Esophagus squamous epithelium (tissue), 5 donors: ENCODE data around the gene ARL6. TPM values are rescaled to one million over a fixed set of nuclear protein-coding genes. Genes with fewer than 3 reads are reported as not detected.

ENCODE experiments used
- DNase-seq: peaks from one replicate; lab custom pipeline; 2025; lab: John Stamatoyannopoulos, UW
- H3K27ac ChIP-seq, 4 donors: fragments of 200-600 bp; sonication (generic); one replicate each; pipeline ENCODE4 v1.5.1; 2016 to 2019; ENCODE audit warnings: mild to moderate bottlenecking in 1 of 4
- H3K27me3 ChIP-seq, 4 donors: fragments of 200-600 bp; sonication (generic); 1 replicate in 3 of 4; 2 replicates in 1 of 4; pipeline versions ENCODE4 v1.5.1 to v1.6.0; 2017 to 2021; ENCODE audit warnings: antibody characterized with exemption in 1 of 4
- H3K36me3 ChIP-seq, 3 donors: fragments of 200-600 bp; sonication (generic); one replicate each; pipeline ENCODE4 v1.5.1; 2016 to 2019
- H3K4me1 ChIP-seq, 3 donors: fragments of 200-600 bp; sonication (generic); one replicate each; pipeline ENCODE4 v1.5.1; 2017 to 2019
- H3K4me3 ChIP-seq, 4 donors: fragments of 200-600 bp; sonication (generic); 1 replicate in 3 of 4; 2 replicates in 1 of 4; pipeline ENCODE4 v1.5.1; 2016 to 2019; ENCODE audit warnings: mild to moderate bottlenecking in 2 of 4, moderate library complexity in 1 of 4
- H3K9me3 ChIP-seq, 3 donors: fragments of 200-600 bp; sonication (generic); one replicate each; pipeline ENCODE4 v1.5.1; 2016 to 2019
- CTCF ChIP-seq, 6 experiments: fragments of 450-650 bp in 4 of 6; fragments of 200-600 bp in 2 of 6; sonication (generic) in 2 of 6; IDR thresholded peaks; one replicate each; pipeline ENCODE4 v1.5.1; 2016 to 2019; ENCODE audit warnings: antibody characterized with exemption in 6 of 6, mild to moderate bottlenecking in 4 of 6, moderate library complexity in 4 of 6
- POLR2A ChIP-seq, 4 donors: fragments of 450-650 bp; IDR thresholded peaks; one replicate each; pipeline ENCODE4 v1.6.1; 2017; ENCODE audit warnings: antibody characterized with exemption in 4 of 4, mild to moderate bottlenecking in 4 of 4, moderate library complexity in 3 of 4
- WGBS, 2 donors: methylation state at CpG; one replicate each; pipeline ENCODE4 v1.1.5; 2018; 5-methylcytosine and 5-hydroxymethylcytosine counted together
- intact Hi-C: fragments of 100-400 bp; cut with DNase I; formaldehyde crosslinking; loops from one replicate; pipeline ENCODE4 v1.15.0; 2022
- total RNA-seq, 4 donors: library from RNA; depleted of rRNA; stranded (reverse); fragments of >200 nt; gene quantifications; one replicate each; pipeline ENCODE4 v1.1.0, GENCODE V29; 2016
- donor health status: DM: yes; HTN: yes; CAD: no.

ARL6 gene
- total RNA-seq, 4 donors from 2014 or later = 3.6 to 5.9 (median 4.1) TPM

GRCh38 chr3:97823046-97824004 lies 58.8 kb downstream of the ARL6 start:
- intact Hi-C loops = no loop called here
- DNase-seq = no peak
- Histone ChIP-seq H3K36me3 (no peaks in the 10 kb centered on the region), H3K27me3 (no peaks in the 10 kb centered on the region), H3K27ac (peak overlapping the region; percentile 89 to 96 (median 94)), H3K4me1 (peaks cover 7 to 59% (median 14%) of the 10 kb centered on the region in 3 donors), H3K9me3 (no peaks in the 10 kb centered on the region), H3K4me3 (peak overlapping the region; percentile 66 to 95 (median 92))
- no peak for TF ChIP-seq CTCF (IDR thresholded peaks at IDR 0.05)
- TF ChIP-seq POLR2A (IDR thresholded peaks at IDR 0.05) = no peak
- WGBS, 2 donors = 25 to 35% methylated on average over 17 of the region's 17 CpGs

- intact Hi-C loops = no loop called here
- Histone ChIP-seq H3K36me3 (no peaks in the 10 kb centered on the region), H3K27ac (no peak overlapping the region), H3K4me3 (peak overlapping the region in 1 of 4 donors; percentile 91), H3K27me3 (no peaks in the 10 kb centered on the region), H3K4me1 (peaks cover 7 to 75% (median 14%) of the 10 kb centered on the region in 3 donors), H3K9me3 (no peaks in the 10 kb centered on the region)
- TF ChIP-seq CTCF (IDR thresholded peaks at IDR 0.05) (no peak), POLR2A (IDR thresholded peaks at IDR 0.05) (no peak)
- 100% methylated on average over 1 of the region's 1 CpG for WGBS, 2 donors
- DNase-seq = no peak
Measured at GRCh38 chr3:97825101-97825500, 60.5 kb downstream of the ARL6 start.

GRCh38 chr3:97827741-97828471 lies 63.3 kb downstream of the ARL6 start:
- H3K27ac ChIP-seq = no peak overlapping the region
- H3K9me3 ChIP-seq = no peaks in the 10 kb centered on the region
- intact Hi-C loops = no loop called here
- no peak overlapping the region for H3K4me3 ChIP-seq
- no peaks in the 10 kb centered on the region for H3K36me3 ChIP-seq
- no peak for DNase-seq
- H3K4me1 ChIP-seq = peaks cover 7 to 64% (median 14%) of the 10 kb centered on the region in 3 donors
- no peak for TF ChIP-seq CTCF (IDR thresholded peaks at IDR 0.05)
- no peak for TF ChIP-seq POLR2A (IDR thresholded peaks at IDR 0.05)
- WGBS, 2 donors = 73 to 74% methylated on average over 2 of the region's 2 CpGs
- no peaks in the 10 kb centered on the region for H3K27me3 ChIP-seq

- Histone ChIP-seq H3K27me3 (no peaks in the 10 kb centered on the region), H3K9me3 (no peaks in the 10 kb centered on the region), H3K36me3 (no peaks in the 10 kb centered on the region), H3K4me1 (peaks cover 7 to 51% (median 7%) of the 10 kb centered on the region in 3 donors), H3K4me3 (no peak overlapping the region), H3K27ac (no peak overlapping the region)
- no peak for DNase-seq
- TF ChIP-seq CTCF (IDR thresholded peaks at IDR 0.05) (no peak), POLR2A (IDR thresholded peaks at IDR 0.05) (no peak)
- WGBS, 2 donors = 78 to 87% methylated on average over 2 of the region's 2 CpGs
- intact Hi-C loops = no loop called here
Measured at GRCh38 chr3:97829198-97829597, 64.6 kb downstream of the ARL6 start.
